Muscle of leg (tissue), 11 donors: Measurements from ENCODE around the gene ADAM8. TPM values are rescaled to one million over a fixed set of nuclear protein-coding genes. Genes with fewer than 3 reads are reported as not detected.
"Not testable (repeated sequence)": the region's sequence is repeated elsewhere in the genome, so short reads cannot be mapped to it uniquely, and the experiment has no call there.

Experiments used
- DNase-seq: peaks from one replicate; pipeline ENCODE4 v3.0.0; 2013
- H3K27ac ChIP-seq: one replicate; pipeline ENCODE4 v1.5.1; 2013; ENCODE audit warnings: mild to moderate bottlenecking, low read length, control low read depth
- H3K27me3 ChIP-seq: one replicate; pipeline ENCODE4 v1.6.1; 2013; ENCODE audit warnings: low read length; ENCODE audit not compliant: control insufficient read depth, insufficient read depth
- H3K36me3 ChIP-seq: one replicate; pipeline ENCODE4 v1.6.1; 2013; ENCODE audit warnings: low read length; ENCODE audit not compliant: control insufficient read depth, insufficient read depth
- H3K4me1 ChIP-seq: one replicate; pipeline ENCODE4 v1.6.1; 2013; ENCODE audit warnings: low read length; ENCODE audit not compliant: control insufficient read depth, insufficient read depth
- H3K4me3 ChIP-seq: one replicate; pipeline ENCODE4 v1.5.1; 2013; ENCODE audit warnings: low read length, control low read depth
- H3K9me3 ChIP-seq: replicated peaks from 2 replicates; pipeline ENCODE4 v1.6.1; 2013; ENCODE audit warnings: low read depth, low read length; ENCODE audit not compliant: control insufficient read depth
- whole genome bisulfite sequencing: methylation state at CpG from one replicate; pipeline ENCODE4 v1.1.5; 2013; ENCODE audit warnings: missing lambda C conversion rate; ENCODE audit not compliant: insufficient coverage; 5-methylcytosine and 5-hydroxymethylcytosine counted together
- polyA plus RNA-seq, 8 donors: library from polyadenylated mRNA; unstranded; fragments of 120-200 nt; gene quantifications; one replicate each; pipeline versions ENCODE4 v1.2.1 to v1.2.3, GENCODE V29; 2013; ENCODE audit warnings: inconsistent platforms in 1 of 8, low replicate concordance in 1 of 8; ENCODE audit not compliant: insufficient read length in 8 of 8, insufficient read depth in 1 of 8
- total RNA-seq: library from RNA; stranded (reverse); fragments of 120-200 nt; gene quantifications from one replicate; pipeline ENCODE4 v1.2.4, GENCODE V29; 2013

Gene ADAM8
- total and polyA plus RNA-seq, 9 donors: 1.4 to 3.0 (median 1.9) TPM

DNA sequence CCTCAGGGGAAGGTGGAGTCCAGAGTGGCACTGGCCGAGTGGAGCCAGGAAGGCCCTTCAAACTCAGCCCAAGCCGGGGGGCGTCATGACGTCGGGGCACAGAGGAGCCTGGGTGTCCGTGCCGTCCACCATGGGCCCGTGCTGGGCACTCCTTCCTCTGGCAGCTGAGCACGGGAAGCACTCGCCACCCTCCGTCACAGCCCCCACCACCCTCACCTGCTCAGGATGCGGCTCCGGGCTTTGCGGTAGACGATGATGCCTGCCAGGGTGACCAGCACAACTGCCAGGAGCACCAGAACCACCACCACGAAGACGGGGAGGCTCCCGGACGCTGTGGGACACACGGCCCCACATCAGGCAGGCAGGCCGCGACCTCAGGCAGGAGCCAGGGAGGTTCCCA, 8.1 kb downstream of the ADAM8 start:
- Histone ChIP-seq H3K4me3 (no peak overlapping the region), H3K36me3 (no peaks in the 10 kb centered on the region), H3K27ac (no peak overlapping the region), H3K9me3 (no peaks in the 10 kb centered on the region), H3K27me3 (peaks cover 3% of the 10 kb centered on the region), H3K4me1 (no peaks in the 10 kb centered on the region)
- WGBS: 86% methylated on average over 22 of the region's 22 CpGs
- DNase-seq: no peak

DNA sequence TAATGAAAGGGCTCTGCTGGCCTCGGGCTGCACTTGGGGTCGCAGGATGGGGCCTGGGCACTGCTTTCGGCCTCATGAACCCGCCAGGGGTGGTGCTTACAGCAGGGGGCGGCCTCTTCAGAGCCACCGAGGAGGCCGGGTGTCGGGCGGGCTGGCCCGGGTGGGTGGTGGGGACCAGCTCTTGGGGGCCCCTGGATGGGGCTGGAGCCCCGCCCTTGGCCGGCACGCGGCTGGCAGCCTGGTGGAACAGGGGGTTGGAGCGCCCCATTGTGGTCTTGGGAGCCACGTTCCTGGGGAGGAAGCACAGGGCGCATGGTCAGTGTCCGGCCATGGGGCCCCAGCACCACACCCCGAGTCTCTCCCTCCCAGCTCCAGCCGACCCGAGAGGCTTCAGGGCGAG, 8.8 kb downstream of the ADAM8 start:
- no peaks in the 10 kb centered on the region for H3K36me3 ChIP-seq
- no peaks in the 10 kb centered on the region for H3K9me3 ChIP-seq
- H3K27me3 ChIP-seq: peaks cover 9% of the 10 kb centered on the region
- no peak overlapping the region for H3K4me3 ChIP-seq
- DNase-seq: no peak
- 80% methylated on average over 15 of the region's 22 CpGs for WGBS
- no peak overlapping the region for H3K27ac ChIP-seq
- no peaks in the 10 kb centered on the region for H3K4me1 ChIP-seq

- Histone ChIP-seq H3K27me3 (peaks cover 13% of the 10 kb centered on the region), H3K4me1 (peaks cover 5% of the 10 kb centered on the region)
Measured at GRCh38 chr10:133267293-133267692, 9.4 kb downstream of the ADAM8 start.

DNA sequence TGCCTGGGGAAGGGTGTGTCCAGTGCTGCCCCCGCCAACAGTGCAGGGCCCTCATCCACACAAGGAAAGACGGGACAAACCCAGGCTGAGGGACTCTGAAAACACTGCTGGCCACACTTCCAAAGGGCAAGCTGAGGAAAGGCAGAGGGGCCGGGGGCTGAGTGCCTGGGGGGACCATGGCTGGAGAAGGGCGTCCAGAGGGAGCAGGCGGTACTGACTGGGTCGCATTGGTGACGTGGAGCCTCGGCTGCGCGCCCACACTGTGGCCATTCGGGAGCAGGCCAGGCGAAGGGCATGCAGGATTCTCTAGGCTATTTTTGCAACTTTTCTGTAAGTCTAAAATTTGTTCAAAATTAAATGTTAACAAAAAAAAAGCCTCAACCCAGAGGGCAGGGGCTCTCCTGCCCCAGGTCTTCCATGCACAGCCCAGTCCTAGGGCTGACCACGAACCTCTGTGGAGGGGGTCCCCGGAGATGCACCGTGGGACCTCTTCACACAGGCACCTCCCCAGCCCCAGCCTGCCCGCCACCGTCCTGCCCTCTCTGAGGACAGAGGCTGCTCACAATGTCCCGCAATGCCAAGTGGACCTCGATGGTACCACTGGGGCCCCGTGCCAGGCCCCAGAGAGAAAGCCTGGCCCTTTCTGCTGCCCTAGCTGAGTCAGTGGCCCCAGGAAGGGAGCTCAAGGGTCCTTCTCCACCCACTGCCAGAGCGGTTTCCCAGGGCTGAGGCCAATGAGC, 10.4 kb downstream of the ADAM8 start:
- no peak for DNase-seq
- H3K27me3 ChIP-seq: peaks cover 13% of the 10 kb centered on the region
- no peak overlapping the region for H3K27ac ChIP-seq
- WGBS: 87% methylated on average over 12 of the region's 21 CpGs
- H3K4me1 ChIP-seq: peaks cover 10% of the 10 kb centered on the region
- H3K4me3 ChIP-seq: no peak overlapping the region
- H3K9me3 ChIP-seq: no peaks in the 10 kb centered on the region
- H3K36me3 ChIP-seq: no peaks in the 10 kb centered on the region

More at GRCh38 chr10:133267293-133267692, 9.4 kb downstream of the ADAM8 start:
- Histone ChIP-seq H3K36me3 (no peaks in the 10 kb centered on the region), H3K9me3 (no peaks in the 10 kb centered on the region), H3K4me3 (no peak overlapping the region), H3K27ac (no peak overlapping the region)
- WGBS: 72% methylated on average over 8 of the region's 14 CpGs
- no peak for DNase-seq

DNA sequence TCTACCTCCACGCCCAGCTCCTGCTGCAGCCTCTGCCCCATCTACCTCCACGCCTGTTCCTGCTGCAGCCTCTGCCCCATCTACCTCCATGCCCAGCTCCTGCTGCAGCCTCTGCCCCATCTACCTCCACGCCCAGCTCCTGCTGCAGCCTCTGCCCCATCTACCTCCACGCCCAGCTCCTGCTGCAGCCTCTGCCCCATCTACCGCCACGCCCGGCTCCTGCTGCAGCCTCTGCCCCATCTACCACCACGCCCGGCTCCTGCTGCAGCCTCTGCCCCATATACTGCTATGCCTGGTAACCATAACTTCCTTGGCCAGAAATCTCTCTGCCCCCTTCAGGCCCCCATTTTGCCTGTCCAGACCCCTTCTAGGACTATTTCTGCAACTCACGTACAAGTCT, 11.6 kb downstream of the ADAM8 start:
- H3K9me3 ChIP-seq, H3K4me3 ChIP-seq, H3K36me3 ChIP-seq, H3K27ac ChIP-seq, DNase-seq: not testable (repeated sequence)
- H3K27me3 ChIP-seq: peaks cover 13% of the 10 kb centered on the region
- WGBS: 86% methylated on average over 5 of the region's 10 CpGs
- H3K4me1 ChIP-seq: peaks cover 17% of the 10 kb centered on the region

DNA sequence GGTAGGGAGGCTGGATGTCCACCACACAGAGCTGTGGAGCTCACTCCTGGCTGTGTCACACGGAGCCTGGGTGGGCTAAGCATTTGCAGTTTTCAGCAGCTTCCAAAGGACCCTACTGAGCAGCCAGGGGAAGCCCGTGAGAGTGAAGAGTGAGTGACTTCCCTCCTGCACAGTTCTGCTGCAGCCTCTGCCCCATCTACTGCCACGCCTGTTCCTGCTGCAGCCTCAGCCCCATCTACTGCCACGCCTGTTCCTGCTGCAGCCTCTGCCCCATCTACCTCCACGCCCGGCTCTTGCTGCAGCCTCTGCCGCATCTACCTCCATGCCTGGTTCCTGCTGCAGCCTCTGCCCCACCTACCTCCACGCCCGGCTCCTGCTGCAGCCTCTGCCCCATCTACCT, 12.2 kb downstream of the ADAM8 start:
- peaks cover 13% of the 10 kb centered on the region for H3K27me3 ChIP-seq
- H3K4me3 ChIP-seq: no peak overlapping the region
- peaks cover 19% of the 10 kb centered on the region for H3K4me1 ChIP-seq
- H3K9me3 ChIP-seq: no peaks in the 10 kb centered on the region
- no peak overlapping the region for H3K27ac ChIP-seq
- no peaks in the 10 kb centered on the region for H3K36me3 ChIP-seq
- no peak for DNase-seq
- WGBS: 62% methylated on average over 9 of the region's 9 CpGs

- peaks cover 13% of the 10 kb centered on the region for H3K27me3 ChIP-seq
- DNase-seq: no peak
- peaks cover 27% of the 10 kb centered on the region for H3K4me1 ChIP-seq
- WGBS: 79% methylated on average over 9 of the region's 10 CpGs
- H3K9me3 ChIP-seq: no peaks in the 10 kb centered on the region
- no peak overlapping the region for H3K4me3 ChIP-seq
- H3K36me3 ChIP-seq: no peaks in the 10 kb centered on the region
- no peak overlapping the region for H3K27ac ChIP-seq
Measured at GRCh38 chr10:133263674-133264073, 13.0 kb downstream of the ADAM8 start.

GRCh38 chr10:133262696-133263095, 14.0 kb downstream of the ADAM8 start:
- H3K27ac ChIP-seq: no peak overlapping the region
- no peak overlapping the region for H3K4me3 ChIP-seq
- H3K4me1 ChIP-seq: peaks cover 35% of the 10 kb centered on the region
- no peaks in the 10 kb centered on the region for H3K9me3 ChIP-seq
- DNase-seq: no peak
- 82% methylated on average over 12 of the region's 14 CpGs for WGBS
- H3K36me3 ChIP-seq: no peaks in the 10 kb centered on the region
- H3K27me3 ChIP-seq: peaks cover 17% of the 10 kb centered on the region

- 1% methylated on average over 54 of the region's 79 CpGs for WGBS
- DNase-seq: peak; percentile 76
- H3K27me3 ChIP-seq: peaks cover 25% of the 10 kb centered on the region
- H3K9me3 ChIP-seq: no peaks in the 10 kb centered on the region
- H3K36me3 ChIP-seq: no peaks in the 10 kb centered on the region
- peak overlapping the region; percentile 46 for H3K4me3 ChIP-seq
- no peak overlapping the region for H3K27ac ChIP-seq
- H3K4me1 ChIP-seq: peaks cover 41% of the 10 kb centered on the region
Measured at GRCh38 chr10:133261726-133262325, 14.8 kb downstream of the ADAM8 start.

DNA sequence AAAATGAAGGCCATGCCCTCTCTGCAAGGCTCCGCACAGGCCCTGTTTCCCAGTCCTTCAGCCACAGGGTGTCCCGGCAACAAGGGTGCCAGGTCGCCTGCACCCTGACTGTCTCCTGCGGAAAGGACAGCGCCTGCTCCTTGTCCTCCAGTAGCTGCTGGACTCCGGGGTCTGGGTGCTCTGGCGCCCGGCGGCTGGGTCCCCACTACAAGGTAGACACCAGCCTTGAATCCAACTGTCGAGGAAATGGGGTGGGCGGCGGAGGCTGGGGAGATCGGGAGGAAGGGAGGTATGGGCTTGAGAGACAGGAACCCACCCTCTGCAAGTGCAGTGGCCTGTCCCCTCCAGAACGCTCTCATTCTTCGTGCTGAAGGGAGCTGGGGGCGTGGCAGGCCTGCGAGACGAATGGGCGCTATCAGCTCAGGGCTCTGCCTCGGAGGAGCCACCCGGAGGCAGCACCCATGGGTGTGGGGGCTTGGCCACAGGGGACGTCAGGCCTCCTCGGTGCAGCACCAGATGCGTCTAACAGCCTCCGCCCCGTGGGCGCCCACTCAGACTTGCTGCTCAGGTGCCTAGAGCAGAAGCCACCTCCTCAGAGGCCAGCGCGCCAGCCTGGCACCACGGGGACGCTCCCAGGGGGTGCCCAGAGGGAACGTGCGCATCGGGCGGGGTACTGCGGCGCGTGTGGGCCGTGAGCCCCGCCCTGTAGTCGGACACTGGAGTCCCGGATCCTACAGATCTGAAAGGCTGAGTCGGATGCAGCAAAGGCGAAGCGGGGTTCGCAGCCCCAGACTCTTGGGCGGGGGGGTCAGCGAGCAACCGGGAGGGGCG, 15.6 kb downstream of the ADAM8 start:
- Histone ChIP-seq H3K27me3 (peaks cover 21% of the 10 kb centered on the region), H3K4me3 (peak overlapping the region; percentile 46), H3K4me1 (peaks cover 41% of the 10 kb centered on the region), H3K9me3 (no peaks in the 10 kb centered on the region), H3K27ac (no peak overlapping the region), H3K36me3 (no peaks in the 10 kb centered on the region)
- WGBS: 21% methylated on average over 44 of the region's 50 CpGs
- peak; percentile 54 for DNase-seq
